Ishikawa (cell line): ENCODE data around the gene CMTR1.

Experiments
- CEBPB ChIP-seq: IDR thresholded peaks from 2 replicates; pipeline ENCODE4 v1.6.1; 2012
- CREB1 ChIP-seq: IDR thresholded peaks from 2 replicates; pipeline ENCODE4 v1.6.1; 2012; ENCODE audit warnings: low read depth
- TEAD4 ChIP-seq: IDR thresholded peaks from 2 replicates; pipeline ENCODE4 v1.6.1; 2012
- YY1 ChIP-seq: IDR thresholded peaks from 2 replicates; pipeline ENCODE4 v1.6.1; 2012; ENCODE audit warnings: low read depth
- TF ChIP-seq, protein P1 (sequence below): IDR thresholded peaks from 2 replicates; pipeline ENCODE4 v1.6.1; 2012
- TF ChIP-seq, protein P2 (sequence below): IDR thresholded peaks from 2 replicates; pipeline ENCODE4 v1.6.1; 2012; ENCODE audit warnings: low read depth, mild to moderate bottlenecking

DNA sequence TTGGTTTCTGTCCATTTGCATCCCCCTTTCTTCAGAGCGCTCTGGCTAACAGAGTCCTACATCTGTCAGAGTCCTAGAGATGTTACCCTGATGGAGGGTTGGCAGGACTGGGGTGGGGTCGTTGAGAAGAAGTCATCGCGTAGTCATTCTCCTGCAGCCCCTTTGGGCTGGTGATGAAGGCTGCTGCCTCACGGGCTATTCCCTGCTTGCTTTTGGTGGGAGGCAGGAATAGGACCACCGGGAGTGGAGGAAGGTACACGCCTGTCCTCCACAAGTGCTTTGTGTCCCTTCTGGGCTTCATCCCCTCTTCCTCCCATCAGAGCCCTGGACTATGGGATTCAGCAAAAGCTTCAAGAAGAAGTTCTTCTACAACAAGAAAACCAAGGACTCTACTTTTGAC is 45.8 kb downstream of the CMTR1 start:
- no peak for TF ChIP-seq TEAD4
- no peak for TF ChIP-seq CEBPB
- TF ChIP-seq YY1, result no peak
- TF ChIP-seq, protein P1, sequence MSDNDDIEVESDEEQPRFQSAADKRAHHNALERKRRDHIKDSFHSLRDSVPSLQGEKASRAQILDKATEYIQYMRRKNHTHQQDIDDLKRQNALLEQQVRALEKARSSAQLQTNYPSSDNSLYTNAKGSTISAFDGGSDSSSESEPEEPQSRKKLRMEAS, result no peak
- TF ChIP-seq, protein P2, sequence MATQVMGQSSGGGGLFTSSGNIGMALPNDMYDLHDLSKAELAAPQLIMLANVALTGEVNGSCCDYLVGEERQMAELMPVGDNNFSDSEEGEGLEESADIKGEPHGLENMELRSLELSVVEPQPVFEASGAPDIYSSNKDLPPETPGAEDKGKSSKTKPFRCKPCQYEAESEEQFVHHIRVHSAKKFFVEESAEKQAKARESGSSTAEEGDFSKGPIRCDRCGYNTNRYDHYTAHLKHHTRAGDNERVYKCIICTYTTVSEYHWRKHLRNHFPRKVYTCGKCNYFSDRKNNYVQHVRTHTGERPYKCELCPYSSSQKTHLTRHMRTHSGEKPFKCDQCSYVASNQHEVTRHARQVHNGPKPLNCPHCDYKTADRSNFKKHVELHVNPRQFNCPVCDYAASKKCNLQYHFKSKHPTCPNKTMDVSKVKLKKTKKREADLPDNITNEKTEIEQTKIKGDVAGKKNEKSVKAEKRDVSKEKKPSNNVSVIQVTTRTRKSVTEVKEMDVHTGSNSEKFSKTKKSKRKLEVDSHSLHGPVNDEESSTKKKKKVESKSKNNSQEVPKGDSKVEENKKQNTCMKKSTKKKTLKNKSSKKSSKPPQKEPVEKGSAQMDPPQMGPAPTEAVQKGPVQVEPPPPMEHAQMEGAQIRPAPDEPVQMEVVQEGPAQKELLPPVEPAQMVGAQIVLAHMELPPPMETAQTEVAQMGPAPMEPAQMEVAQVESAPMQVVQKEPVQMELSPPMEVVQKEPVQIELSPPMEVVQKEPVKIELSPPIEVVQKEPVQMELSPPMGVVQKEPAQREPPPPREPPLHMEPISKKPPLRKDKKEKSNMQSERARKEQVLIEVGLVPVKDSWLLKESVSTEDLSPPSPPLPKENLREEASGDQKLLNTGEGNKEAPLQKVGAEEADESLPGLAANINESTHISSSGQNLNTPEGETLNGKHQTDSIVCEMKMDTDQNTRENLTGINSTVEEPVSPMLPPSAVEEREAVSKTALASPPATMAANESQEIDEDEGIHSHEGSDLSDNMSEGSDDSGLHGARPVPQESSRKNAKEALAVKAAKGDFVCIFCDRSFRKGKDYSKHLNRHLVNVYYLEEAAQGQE, result no peak
- TF ChIP-seq CREB1, result no peak
